ENCODE measurements around the gene C2CD2. TPM values are rescaled to one million over a fixed set of nuclear protein-coding genes. Genes with fewer than 3 reads are reported as not detected.

C2CD2 gene
- total and polyA plus RNA-seq, 2 experiments from 2014 or later: 4.5 to 16.2 TPM

GRCh38 chr21:41868062-41868710, 85.6 kb downstream of the C2CD2 start:
- H3F3A ChIP-seq (replicated peaks; ENCODE audit: low read depth): no peaks in the 10 kb centered on the region
- no peak overlapping the region for H3K27ac Mint-ChIP-seq
- no peak overlapping the region for H3K4me3 Mint-ChIP-seq
- H3K4me1 Mint-ChIP-seq: peaks cover 12% of the 10 kb centered on the region
- H3K36me3 Mint-ChIP-seq (ENCODE audit: low read depth): no peaks in the 10 kb centered on the region; the same call in 1 of the 3 replicates
- H3K9me2 ChIP-seq (ENCODE audit: insufficient read depth): no peaks in the 10 kb centered on the region
- H3K4me3 ChIP-seq: no peak overlapping the region
- TF ChIP-seq ZNF331 (CRISPR knock-in tag; IDR thresholded peaks at IDR 0.05; ENCODE audit: low read depth) (no peak), CTCF (conservative IDR thresholded peaks at IDR 0.05; ENCODE audit: low read depth in 2 of 2) (no peak), ZNF462 (CRISPR knock-in tag; IDR thresholded peaks at IDR 0.05) (no peak), ETS1 (IDR thresholded peaks at IDR 0.05) (no peak), NANOG (IDR thresholded peaks at IDR 0.05; ENCODE audit: borderline replicate concordance) (no peak), ZNF114 (CRISPR knock-in tag; IDR thresholded peaks at IDR 0.05) (no peak), POLR2AphosphoS5 (IDR thresholded peaks at IDR 0.05; ENCODE audit: low read depth) (no peak), STAT1 (IDR thresholded peaks at IDR 0.05; ENCODE audit: unreplicated experiment) (no peak)
- H2AFZ ChIP-seq: no peak overlapping the region
- H3K27me3 Mint-ChIP-seq (ENCODE audit: insufficient read depth, low read depth, poor library complexity): peaks cover 8% of the 10 kb centered on the region
- H3K9me3 Mint-ChIP-seq: no peaks in the 10 kb centered on the region
- H3K4me1 ChIP-seq (ENCODE audit: insufficient read depth): no peaks in the 10 kb centered on the region
- no peaks in the 10 kb centered on the region for H3K36me3 ChIP-seq (ENCODE audit: insufficient read depth)
- peaks cover 5% of the 10 kb centered on the region; the same call in 1 of the 2 replicates for H4K20me1 ChIP-seq (replicated peaks; ENCODE audit: insufficient read depth)
- DNase-seq (ENCODE audit: low spot score) (no peak), ATAC-seq (no peak)
- no peak overlapping the region for H3K4me2 ChIP-seq
- peaks cover 42% of the 10 kb centered on the region for H3K79me2 ChIP-seq (replicated peaks; ENCODE audit: insufficient read depth)
- H3K27ac ChIP-seq (ENCODE audit: low read depth): no peak overlapping the region
- H3K27me3 ChIP-seq (ENCODE audit: insufficient read depth): no peaks in the 10 kb centered on the region
